Activated B cell treated with CpG ODN at 0.5 μM for 24 hours (primary cell): ENCODE data around the gene KMT2C. TPM values are rescaled to one million over a fixed set of nuclear protein-coding genes. Genes with fewer than 3 reads are reported as not detected.

Experiments used
- ATAC-seq: fragments of 200-7000 bp; cut with Tn5 transposase; one replicate; pipeline ENCODE4 v1.10.0; 2021; ENCODE audit warnings: low read depth, mild to moderate bottlenecking, moderate library complexity
- CTCF ChIA-PET: fragments of 350-600 bp; sonication (Branson Sonifier 250); formaldehyde crosslinking; loops from one replicate; lab custom pipeline; 2021; ENCODE audit warnings: antibody characterized with exemption; lab: Charles Lee
- POLR2A ChIA-PET: fragments of 350-600 bp; sonication (Branson Sonifier 250); formaldehyde crosslinking; loops from one replicate; lab custom pipeline; 2021; ENCODE audit warnings: antibody characterized with exemption; lab: Charles Lee
- DNase-seq: peaks from one replicate; pipeline ENCODE4 v3.0.0; 2022
- H3K27ac Mint-ChIP-seq: one replicate; pipeline ENCODE4 v1.8.0; 2020; ENCODE audit warnings: mixed read lengths
- H3K27me3 Mint-ChIP-seq: one replicate; pipeline ENCODE4 v1.8.0; 2021; ENCODE audit warnings: mixed read lengths
- H3K36me3 Mint-ChIP-seq: one replicate; pipeline ENCODE4 v1.8.0; 2021; ENCODE audit warnings: low read depth, mixed read lengths
- H3K4me1 Mint-ChIP-seq: one replicate; pipeline ENCODE4 v1.8.0; 2021; ENCODE audit warnings: mixed read lengths
- H3K4me3 Mint-ChIP-seq: one replicate; pipeline ENCODE4 v1.8.0; 2020; ENCODE audit warnings: mild to moderate bottlenecking, mixed read lengths
- H3K9me3 Mint-ChIP-seq: one replicate; pipeline ENCODE4 v1.8.0; 2020; ENCODE audit warnings: mixed read lengths
- CTCF ChIP-seq: fragments of 200-600 bp; IDR thresholded peaks from one replicate; pipeline ENCODE4 v1.8.0; 2022; ENCODE audit warnings: antibody characterized with exemption, mild to moderate bottlenecking
- intact Hi-C: fragments of 100-400 bp; cut with micrococcal nuclease; formaldehyde crosslinking; loops from one replicate; pipeline ENCODE4 v1.15.1; 2024
- total RNA-seq: library from RNA; stranded (reverse); gene quantifications from 2 replicates; pipeline ENCODE4 v1.2.3, GENCODE V29; 2022

The KMT2C gene
- total RNA-seq, 1 donor from 2014 or later, result 112 TPM

GRCh38 chr7:152347888-152348287 lies 87.9 kb downstream of the KMT2C start:
- POLR2A ChIA-PET, result no interaction called here
- TF ChIP-seq CTCF, result no peak
- ATAC-seq (no peak), DNase-seq (no peak)
- Mint-ChIP-seq H3K36me3 (peaks cover 60% of the 10 kb centered on the region), H3K27ac (no peak overlapping the region), H3K9me3 (peaks cover 15% of the 10 kb centered on the region), H3K4me1 (peaks cover 17% of the 10 kb centered on the region), H3K27me3 (no peaks in the 10 kb centered on the region), H3K4me3 (no peak overlapping the region)
- CTCF ChIA-PET, result no interaction called here
- intact Hi-C loops, result no loop called here

GRCh38 chr7:152344253-152344652 lies 91.5 kb downstream of the KMT2C start:
- no peak overlapping the region for H3K27ac Mint-ChIP-seq
- no peak for DNase-seq
- no peak overlapping the region for H3K4me3 Mint-ChIP-seq
- intact Hi-C loops, result no loop called here
- peaks cover 37% of the 10 kb centered on the region for H3K36me3 Mint-ChIP-seq
- POLR2A ChIA-PET, result interaction anchor here (0.6 kb wide), 1 partner anchor 87 kb away, joined by 4 read pairs; no protein-coding TSS in a partner anchor
- CTCF ChIA-PET, result no interaction called here
- peaks cover 9% of the 10 kb centered on the region for H3K9me3 Mint-ChIP-seq
- peaks cover 41% of the 10 kb centered on the region for H3K4me1 Mint-ChIP-seq
- ATAC-seq, result no peak
- H3K27me3 Mint-ChIP-seq, result no peaks in the 10 kb centered on the region
- no peak for TF ChIP-seq CTCF

- intact Hi-C loops, result no loop called here
- Mint-ChIP-seq H3K27ac (peak overlapping the region; percentile 5), H3K36me3 (peaks cover 26% of the 10 kb centered on the region), H3K4me3 (no peak overlapping the region), H3K9me3 (peaks cover 4% of the 10 kb centered on the region), H3K4me1 (peaks cover 43% of the 10 kb centered on the region), H3K27me3 (no peaks in the 10 kb centered on the region)
- DNase-seq (no peak), ATAC-seq (no peak)
- POLR2A ChIA-PET, result no interaction called here
- CTCF ChIA-PET, result interaction anchor here (3.5 kb wide), 1 partner anchor 364 kb away, joined by 13 read pairs; no protein-coding TSS in a partner anchor
- TF ChIP-seq CTCF, result no peak
Measured at GRCh38 chr7:152342796-152343195, 93.0 kb downstream of the KMT2C start.

- TF ChIP-seq CTCF, result no peak
- H3K9me3 Mint-ChIP-seq, result no peaks in the 10 kb centered on the region
- H3K4me3 Mint-ChIP-seq, result no peak overlapping the region
- ChIA-PET CTCF (interaction anchor here (1.0 to 3.5 kb wide), 2 partner anchors 12 to 365 kb away, joined by 3 to 13 read pairs; no protein-coding TSS in a partner anchor), POLR2A (no interaction called here)
- intact Hi-C loops, result no loop called here
- DNase-seq (no peak), ATAC-seq (no peak)
- H3K4me1 Mint-ChIP-seq, result peaks cover 51% of the 10 kb centered on the region
- H3K36me3 Mint-ChIP-seq, result peaks cover 18% of the 10 kb centered on the region
- H3K27ac Mint-ChIP-seq, result no peak overlapping the region
- H3K27me3 Mint-ChIP-seq, result no peaks in the 10 kb centered on the region
Measured at GRCh38 chr7:152341914-152342236, 93.9 kb downstream of the KMT2C start.

- Mint-ChIP-seq H3K4me1 (peaks cover 57% of the 10 kb centered on the region), H3K36me3 (peaks cover 14% of the 10 kb centered on the region), H3K4me3 (peak overlapping the region; percentile 50), H3K9me3 (no peaks in the 10 kb centered on the region), H3K27ac (peak overlapping the region; percentile 36), H3K27me3 (no peaks in the 10 kb centered on the region)
- intact Hi-C loops, result no loop called here
- TF ChIP-seq CTCF, result no peak
- ChIA-PET CTCF (interaction anchor here (0.9 to 3.5 kb wide), 3 partner anchors 13 to 365 kb away, joined by 3 to 13 read pairs (median 3); no protein-coding TSS in a partner anchor), POLR2A (no interaction called here)
- ATAC-seq (peak; percentile 68), DNase-seq (no peak)
Measured at GRCh38 chr7:152341039-152341913, 94.5 kb downstream of the KMT2C start.
